Measurements from ENCODE around the gene TASP1. TPM values are rescaled to one million over a fixed set of nuclear protein-coding genes. Genes with fewer than 3 reads are reported as not detected.

The TASP1 gene
- total RNA-seq, 1 donor from 2014 or later = 18.3 TPM

DNA sequence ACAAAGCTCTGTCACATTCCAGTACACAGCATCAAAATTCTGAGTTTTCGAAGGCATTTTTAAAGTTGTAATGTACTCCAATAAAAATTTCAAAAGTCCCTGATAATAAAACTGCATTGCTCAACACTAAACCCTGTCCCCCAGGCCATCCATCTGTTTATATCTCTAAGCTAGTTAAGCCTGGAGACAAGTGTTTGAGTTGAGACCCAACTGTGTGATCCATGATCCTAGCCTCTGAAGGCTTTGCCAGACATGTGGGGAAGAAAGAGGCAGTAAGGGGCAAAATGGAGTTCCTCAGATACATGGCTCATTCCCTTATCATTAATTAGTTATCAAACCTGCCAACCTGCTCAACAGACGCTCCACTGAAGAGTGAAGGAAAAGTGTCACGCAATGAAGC lies 219.3 kb downstream of the TASP1 start:
- Histone ChIP-seq H3K9me3 (ENCODE audit: control insufficient read depth in 3 of 3, low read length in 3 of 3) (no peaks in the 10 kb centered on the region), H3K27me3 (ENCODE audit: control insufficient read depth in 3 of 3, insufficient read depth in 3 of 3, low read length in 3 of 3) (no peaks in the 10 kb centered on the region)

DNA sequence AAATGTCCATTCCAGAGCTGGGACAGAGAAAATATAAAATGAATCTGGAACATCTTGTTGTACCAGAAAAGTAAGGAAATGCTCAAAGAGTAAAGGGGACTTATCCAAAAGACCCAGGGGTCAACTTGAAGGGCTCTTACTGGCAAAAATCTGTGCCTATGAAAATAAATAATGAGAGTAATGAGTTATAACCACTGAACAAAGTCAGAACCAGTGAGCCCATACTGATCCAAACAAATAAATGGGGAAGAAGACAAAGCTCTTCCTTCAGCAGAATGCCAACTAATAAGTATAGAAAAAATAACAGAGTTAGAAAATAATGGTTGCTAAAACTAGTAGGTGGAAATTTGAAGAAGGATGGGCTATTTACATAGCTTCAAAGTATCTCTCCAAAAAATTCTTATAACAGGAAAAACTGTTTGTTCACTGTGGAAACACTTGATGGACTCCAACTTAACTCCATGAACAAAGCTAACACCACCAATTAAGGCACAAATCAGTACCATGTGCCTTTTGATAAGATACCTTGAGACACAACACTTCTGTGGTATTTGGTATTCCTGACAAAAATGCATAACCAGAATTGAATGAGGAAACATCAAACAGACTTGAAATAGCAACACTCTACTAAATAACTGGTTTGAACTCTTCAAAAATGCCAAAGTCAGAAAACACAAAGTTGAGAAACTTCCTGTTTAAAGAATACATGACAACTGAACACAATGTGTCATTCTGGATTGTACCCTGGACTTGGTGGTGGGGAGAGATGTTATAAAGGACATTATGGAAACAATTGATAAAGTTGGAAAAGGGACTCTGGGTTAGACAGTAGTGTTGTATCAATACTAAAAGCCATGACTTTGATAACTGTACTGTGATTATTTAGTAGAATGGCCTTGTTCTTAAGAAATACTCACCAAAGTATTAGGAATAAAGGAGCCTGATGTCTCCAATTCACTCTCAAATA lies 220.2 kb downstream of the TASP1 start:
- no peak overlapping the region for H3K27ac ChIP-seq (ENCODE audit: low read depth, low read length)
- H3K36me3 ChIP-seq (ENCODE audit: control insufficient read depth in 3 of 3, insufficient read depth in 3 of 3, low read length in 3 of 3) = peaks cover 0 to 4% (median 4%) of the 10 kb centered on the region in 3 donors
- H3K4me1 ChIP-seq (ENCODE audit: control insufficient read depth in 3 of 3, insufficient read depth in 3 of 3, low read length in 3 of 3) = no peaks in the 10 kb centered on the region
- H3K27me3 ChIP-seq (ENCODE audit: control insufficient read depth in 3 of 3, insufficient read depth in 3 of 3, low read length in 3 of 3) = no peaks in the 10 kb centered on the region
- H3K9me3 ChIP-seq (ENCODE audit: control insufficient read depth in 3 of 3, low read length in 3 of 3) = no peaks in the 10 kb centered on the region
- H3K9ac ChIP-seq (ENCODE audit: low read depth in 1 of 3, low read length in 3 of 3) = no peak overlapping the region
- no peak overlapping the region for H3K4me3 ChIP-seq (ENCODE audit: low read length in 3 of 3)

More for the DNA sequence above, 219.3 kb downstream of the TASP1 start:
- Histone ChIP-seq H3K27ac (ENCODE audit: low read depth, low read length) (no peak overlapping the region), H3K4me1 (ENCODE audit: control insufficient read depth in 3 of 3, insufficient read depth in 3 of 3, low read length in 3 of 3) (no peaks in the 10 kb centered on the region), H3K36me3 (ENCODE audit: control insufficient read depth in 3 of 3, insufficient read depth in 3 of 3, low read length in 3 of 3) (peaks cover 0 to 4% (median 4%) of the 10 kb centered on the region in 3 donors), H3K9ac (ENCODE audit: low read depth in 1 of 3, low read length in 3 of 3) (no peak overlapping the region), H3K4me3 (ENCODE audit: low read length in 3 of 3) (no peak overlapping the region)

DNA sequence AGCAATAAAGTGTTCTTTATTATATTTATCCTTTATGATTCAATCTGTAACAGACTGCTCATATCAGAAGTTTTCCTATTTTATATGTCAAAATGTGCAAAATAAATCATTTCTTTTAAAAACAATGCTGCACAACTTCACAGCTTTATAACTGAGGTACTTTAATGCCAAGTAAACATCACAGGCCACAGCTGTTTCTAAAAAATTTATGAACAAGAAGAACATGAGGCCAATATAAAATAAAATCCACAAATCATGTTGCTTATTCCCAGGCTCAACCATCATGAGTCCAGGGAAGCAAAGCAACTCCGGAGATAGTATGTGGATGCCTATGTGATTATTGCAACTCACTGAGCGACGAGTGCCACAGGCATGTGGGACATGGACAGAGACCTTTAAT lies 222.2 kb downstream of the TASP1 start:
- Histone ChIP-seq H3K4me3 (ENCODE audit: low read length in 3 of 3) (no peak overlapping the region), H3K27ac (ENCODE audit: low read depth, low read length) (no peak overlapping the region), H3K9me3 (ENCODE audit: control insufficient read depth in 3 of 3, low read length in 3 of 3) (no peaks in the 10 kb centered on the region), H3K27me3 (ENCODE audit: control insufficient read depth in 3 of 3, insufficient read depth in 3 of 3, low read length in 3 of 3) (no peaks in the 10 kb centered on the region), H3K4me1 (ENCODE audit: control insufficient read depth in 3 of 3, insufficient read depth in 3 of 3, low read length in 3 of 3) (no peaks in the 10 kb centered on the region), H3K36me3 (ENCODE audit: control insufficient read depth in 3 of 3, insufficient read depth in 3 of 3, low read length in 3 of 3) (peaks cover 0 to 4% (median 4%) of the 10 kb centered on the region in 3 donors), H3K9ac (ENCODE audit: low read depth in 1 of 3, low read length in 3 of 3) (no peak overlapping the region)

DNA sequence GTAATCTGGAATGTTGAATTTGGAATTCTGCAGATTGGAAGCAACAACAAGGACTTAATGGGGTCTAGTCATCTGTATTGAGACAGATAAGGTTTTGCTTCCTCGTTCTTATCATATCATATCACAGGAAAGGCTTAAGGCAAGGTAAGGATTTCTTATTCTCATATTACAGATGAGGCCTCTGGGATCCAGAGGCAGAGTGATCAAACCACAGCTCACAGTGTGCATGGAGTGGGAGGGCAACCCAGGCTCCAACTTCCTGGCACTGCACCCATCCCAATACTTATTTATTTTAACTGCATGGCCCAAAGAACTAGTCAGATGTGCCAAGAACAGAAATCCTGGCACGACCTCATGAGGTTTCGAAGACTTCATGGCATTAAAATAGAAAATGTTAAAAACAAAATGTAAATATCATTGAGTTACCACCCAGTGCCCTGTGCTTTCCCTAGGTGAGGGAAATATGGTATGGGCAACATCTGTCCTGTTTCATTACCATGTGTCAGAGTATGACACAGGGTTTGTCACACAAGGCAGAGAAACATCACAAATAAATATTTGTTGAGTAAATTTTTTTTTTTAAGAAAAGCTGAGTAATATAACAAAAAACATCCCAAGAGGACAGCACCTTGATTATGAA lies 225.8 kb downstream of the TASP1 start:
- Histone ChIP-seq H3K36me3 (ENCODE audit: control insufficient read depth in 3 of 3, insufficient read depth in 3 of 3, low read length in 3 of 3) (peaks cover 0 to 4% (median 4%) of the 10 kb centered on the region in 3 donors), H3K27me3 (ENCODE audit: control insufficient read depth in 3 of 3, insufficient read depth in 3 of 3, low read length in 3 of 3) (no peaks in the 10 kb centered on the region), H3K9me3 (ENCODE audit: control insufficient read depth in 3 of 3, low read length in 3 of 3) (no peaks in the 10 kb centered on the region), H3K27ac (ENCODE audit: low read depth, low read length) (no peak overlapping the region), H3K4me1 (ENCODE audit: control insufficient read depth in 3 of 3, insufficient read depth in 3 of 3, low read length in 3 of 3) (no peaks in the 10 kb centered on the region), H3K9ac (ENCODE audit: low read depth in 1 of 3, low read length in 3 of 3) (no peak overlapping the region), H3K4me3 (ENCODE audit: low read length in 3 of 3) (no peak overlapping the region)

DNA sequence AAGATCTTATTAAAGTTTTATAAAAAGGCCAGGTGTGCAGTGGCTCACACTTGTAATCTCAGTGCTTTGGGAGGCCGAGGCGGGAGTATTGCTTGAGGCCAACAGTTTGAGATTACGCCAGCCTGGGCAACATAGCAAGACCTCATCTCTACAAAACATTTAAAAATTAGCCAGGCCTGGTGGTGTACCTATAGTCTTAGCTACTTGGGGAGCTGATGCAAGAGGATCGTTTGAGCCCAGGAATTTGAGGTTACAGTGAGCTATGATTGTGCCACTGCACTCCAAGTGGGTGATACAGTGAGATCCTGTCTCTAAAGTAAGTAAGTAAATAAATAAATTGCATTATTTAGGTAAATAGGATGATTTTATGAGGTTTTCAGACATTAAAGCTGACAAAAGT lies 234.4 kb downstream of the TASP1 start:
- no peak overlapping the region for H3K27ac ChIP-seq (ENCODE audit: low read depth, low read length)
- H3K4me3 ChIP-seq (ENCODE audit: low read length in 3 of 3) = no peak overlapping the region
- no peaks in the 10 kb centered on the region for H3K27me3 ChIP-seq (ENCODE audit: control insufficient read depth in 3 of 3, insufficient read depth in 3 of 3, low read length in 3 of 3)
- no peaks in the 10 kb centered on the region for H3K9me3 ChIP-seq (ENCODE audit: control insufficient read depth in 3 of 3, low read length in 3 of 3)
- H3K9ac ChIP-seq (ENCODE audit: low read depth in 1 of 3, low read length in 3 of 3) = no peak overlapping the region
- no peaks in the 10 kb centered on the region for H3K4me1 ChIP-seq (ENCODE audit: control insufficient read depth in 3 of 3, insufficient read depth in 3 of 3, low read length in 3 of 3)
- H3K36me3 ChIP-seq (ENCODE audit: control insufficient read depth in 3 of 3, insufficient read depth in 3 of 3, low read length in 3 of 3) = no peaks in the 10 kb centered on the region

DNA sequence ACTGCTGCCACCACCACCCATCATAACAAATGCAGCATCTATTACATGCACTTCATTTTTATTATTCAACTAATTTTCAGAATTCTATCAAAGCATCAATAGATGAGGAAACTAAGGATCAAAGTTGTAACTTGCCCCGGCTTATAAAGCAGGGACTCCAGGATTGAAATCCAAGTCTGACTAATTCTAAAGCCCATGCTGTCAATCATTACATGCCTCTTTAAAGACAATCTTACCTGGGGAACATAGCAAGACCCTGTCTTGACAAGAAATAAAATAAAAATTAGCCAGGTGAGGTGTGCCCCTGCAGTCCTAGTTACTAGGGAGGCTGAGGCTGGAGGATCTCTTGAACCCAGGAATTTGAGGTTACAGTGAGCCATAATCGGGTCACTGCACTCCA lies 235.3 kb downstream of the TASP1 start:
- no peak overlapping the region for H3K4me3 ChIP-seq (ENCODE audit: low read length in 3 of 3)
- no peaks in the 10 kb centered on the region for H3K9me3 ChIP-seq (ENCODE audit: control insufficient read depth in 3 of 3, low read length in 3 of 3)
- H3K27ac ChIP-seq (ENCODE audit: low read depth, low read length) = no peak overlapping the region
- no peaks in the 10 kb centered on the region for H3K27me3 ChIP-seq (ENCODE audit: control insufficient read depth in 3 of 3, insufficient read depth in 3 of 3, low read length in 3 of 3)
- no peaks in the 10 kb centered on the region for H3K4me1 ChIP-seq (ENCODE audit: control insufficient read depth in 3 of 3, insufficient read depth in 3 of 3, low read length in 3 of 3)
- H3K36me3 ChIP-seq (ENCODE audit: control insufficient read depth in 3 of 3, insufficient read depth in 3 of 3, low read length in 3 of 3) = no peaks in the 10 kb centered on the region
- H3K9ac ChIP-seq (ENCODE audit: low read depth in 1 of 3, low read length in 3 of 3) = no peak overlapping the region

DNA sequence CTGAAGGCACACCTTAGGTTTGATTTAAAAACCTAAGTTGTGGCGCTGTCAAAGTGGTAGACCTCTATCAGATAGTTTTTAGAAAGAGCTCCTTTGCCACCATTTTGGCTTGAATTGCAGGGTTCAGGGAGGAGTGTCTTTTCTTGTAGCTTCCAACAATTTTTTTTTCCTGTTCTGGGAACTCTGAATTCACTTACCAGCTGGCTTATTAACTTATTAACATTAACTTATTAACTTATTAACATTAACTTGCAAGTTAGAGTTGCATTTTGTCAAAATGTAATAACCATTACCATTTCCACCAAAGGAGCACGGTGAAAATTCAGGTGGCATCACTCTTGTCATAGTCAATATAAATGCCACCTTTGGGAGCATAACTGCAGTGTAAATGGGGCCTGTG lies 235.7 kb downstream of the TASP1 start:
- H3K27me3 ChIP-seq (ENCODE audit: control insufficient read depth in 3 of 3, insufficient read depth in 3 of 3, low read length in 3 of 3) = no peaks in the 10 kb centered on the region
- no peaks in the 10 kb centered on the region for H3K4me1 ChIP-seq (ENCODE audit: control insufficient read depth in 3 of 3, insufficient read depth in 3 of 3, low read length in 3 of 3)
- H3K9me3 ChIP-seq (ENCODE audit: control insufficient read depth in 3 of 3, low read length in 3 of 3) = no peaks in the 10 kb centered on the region
- no peak overlapping the region for H3K9ac ChIP-seq (ENCODE audit: low read depth in 1 of 3, low read length in 3 of 3)
- no peak overlapping the region for H3K27ac ChIP-seq (ENCODE audit: low read depth, low read length)
- H3K4me3 ChIP-seq (ENCODE audit: low read length in 3 of 3) = no peak overlapping the region
- H3K36me3 ChIP-seq (ENCODE audit: control insufficient read depth in 3 of 3, insufficient read depth in 3 of 3, low read length in 3 of 3) = no peaks in the 10 kb centered on the region

DNA sequence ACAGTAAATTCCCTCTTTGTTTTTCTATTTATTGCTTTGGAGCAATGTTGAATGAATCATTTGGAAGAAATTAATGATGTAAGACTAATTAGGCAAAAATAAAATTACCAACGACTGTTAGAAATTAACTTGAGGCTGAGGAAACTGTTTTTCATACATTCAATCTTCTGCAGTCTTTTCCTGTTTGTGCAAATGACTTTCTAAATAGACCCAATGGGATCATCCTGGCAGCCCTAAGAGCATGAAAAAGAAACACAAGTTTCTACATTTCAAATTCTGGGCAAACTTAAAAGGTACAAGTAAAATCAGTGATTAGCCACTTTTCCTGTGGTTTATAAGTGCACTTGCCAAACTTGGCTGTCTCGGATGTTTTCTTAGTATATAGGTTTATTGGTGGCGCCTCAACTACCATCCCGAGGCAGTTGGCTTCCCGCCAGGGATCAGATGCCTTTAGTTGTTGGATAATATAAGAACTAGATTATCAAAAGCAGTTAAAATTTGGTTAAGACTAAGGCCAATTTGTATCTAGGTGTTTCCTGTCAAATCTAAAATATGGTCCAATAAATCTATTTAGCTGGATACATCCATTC lies 236.5 kb downstream of the TASP1 start:
- no peak overlapping the region for H3K9ac ChIP-seq (ENCODE audit: low read depth in 1 of 3, low read length in 3 of 3)
- no peak overlapping the region for H3K27ac ChIP-seq (ENCODE audit: low read depth, low read length)
- no peaks in the 10 kb centered on the region for H3K36me3 ChIP-seq (ENCODE audit: control insufficient read depth in 3 of 3, insufficient read depth in 3 of 3, low read length in 3 of 3)
- H3K27me3 ChIP-seq (ENCODE audit: control insufficient read depth in 3 of 3, insufficient read depth in 3 of 3, low read length in 3 of 3) = no peaks in the 10 kb centered on the region
- H3K9me3 ChIP-seq (ENCODE audit: control insufficient read depth in 3 of 3, low read length in 3 of 3) = no peaks in the 10 kb centered on the region
- H3K4me1 ChIP-seq (ENCODE audit: control insufficient read depth in 3 of 3, insufficient read depth in 3 of 3, low read length in 3 of 3) = no peaks in the 10 kb centered on the region
- H3K4me3 ChIP-seq (ENCODE audit: low read length in 3 of 3) = no peak overlapping the region

DNA sequence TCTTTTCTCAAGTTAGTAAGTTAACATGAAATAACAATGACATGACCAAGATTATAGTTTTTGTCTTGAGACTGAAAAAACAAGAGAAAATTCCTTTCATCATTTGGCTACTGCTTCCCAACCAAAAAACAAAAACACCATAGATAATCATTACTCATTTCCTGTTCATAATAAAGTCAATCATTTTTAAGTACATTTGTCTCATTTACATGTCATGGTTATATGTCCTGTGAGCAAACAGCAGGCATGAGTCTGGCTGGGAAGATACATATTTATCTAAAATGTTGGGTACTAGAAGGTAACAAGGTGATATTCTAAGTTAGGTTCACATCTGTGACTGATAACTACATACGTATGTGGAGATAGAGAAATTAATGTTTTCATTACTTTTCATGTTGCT lies 237.1 kb downstream of the TASP1 start:
- H3K9me3 ChIP-seq (ENCODE audit: control insufficient read depth in 3 of 3, low read length in 3 of 3) = no peaks in the 10 kb centered on the region
- H3K27ac ChIP-seq (ENCODE audit: low read depth, low read length) = no peak overlapping the region
- no peak overlapping the region for H3K4me3 ChIP-seq (ENCODE audit: low read length in 3 of 3)
- no peak overlapping the region for H3K9ac ChIP-seq (ENCODE audit: low read depth in 1 of 3, low read length in 3 of 3)
- H3K36me3 ChIP-seq (ENCODE audit: control insufficient read depth in 3 of 3, insufficient read depth in 3 of 3, low read length in 3 of 3) = no peaks in the 10 kb centered on the region
- H3K27me3 ChIP-seq (ENCODE audit: control insufficient read depth in 3 of 3, insufficient read depth in 3 of 3, low read length in 3 of 3) = no peaks in the 10 kb centered on the region
- no peaks in the 10 kb centered on the region for H3K4me1 ChIP-seq (ENCODE audit: control insufficient read depth in 3 of 3, insufficient read depth in 3 of 3, low read length in 3 of 3)

DNA sequence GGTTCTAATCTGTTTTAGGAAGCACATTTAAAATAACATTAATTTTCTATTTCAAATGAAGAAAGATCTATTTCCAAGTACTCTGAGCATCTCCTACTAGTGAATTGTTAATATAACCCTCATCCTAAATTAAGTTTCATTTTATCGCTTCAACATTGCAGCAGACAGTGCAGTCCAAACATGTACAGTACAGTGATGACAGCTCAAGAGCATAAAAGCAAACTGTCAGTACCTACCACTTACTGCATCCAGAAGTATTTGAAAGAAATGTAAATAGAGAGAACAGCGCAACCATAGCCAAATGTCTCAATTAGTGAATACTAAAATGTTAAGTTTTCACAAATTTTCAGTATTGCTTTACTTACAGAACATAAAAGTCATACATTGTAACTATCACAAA lies 238.3 kb downstream of the TASP1 start:
- H3K9ac ChIP-seq (ENCODE audit: low read depth in 1 of 3, low read length in 3 of 3) = no peak overlapping the region
- no peaks in the 10 kb centered on the region for H3K27me3 ChIP-seq (ENCODE audit: control insufficient read depth in 3 of 3, insufficient read depth in 3 of 3, low read length in 3 of 3)
- H3K9me3 ChIP-seq (ENCODE audit: control insufficient read depth in 3 of 3, low read length in 3 of 3) = no peaks in the 10 kb centered on the region
- H3K4me3 ChIP-seq (ENCODE audit: low read length in 3 of 3) = no peak overlapping the region
- H3K36me3 ChIP-seq (ENCODE audit: control insufficient read depth in 3 of 3, insufficient read depth in 3 of 3, low read length in 3 of 3) = no peaks in the 10 kb centered on the region
- no peaks in the 10 kb centered on the region for H3K4me1 ChIP-seq (ENCODE audit: control insufficient read depth in 3 of 3, insufficient read depth in 3 of 3, low read length in 3 of 3)
- no peak overlapping the region for H3K27ac ChIP-seq (ENCODE audit: low read depth, low read length)
